ENCODE measurements around the gene TUBB4B.

Gene TUBB4B

GRCh38 chr9:137215196-137215986 lies 25.7 kb upstream of the TUBB4B start:
- Histone ChIP-seq H3K27me3 (ENCODE audit: control insufficient read depth, insufficient read depth, low read length) (no peaks in the 10 kb centered on the region), H3K9ac (ENCODE audit: low read depth, low read length) (no peak overlapping the region), H3K9me3 (ENCODE audit: control insufficient read depth, insufficient read depth, low read length) (no peaks in the 10 kb centered on the region), H3K4me1 (ENCODE audit: control insufficient read depth, insufficient read depth, low read length) (no peaks in the 10 kb centered on the region), H3K4me3 (ENCODE audit: low read depth, low read length) (no peak overlapping the region), H3K36me3 (ENCODE audit: control insufficient read depth, insufficient read depth, low read length) (peaks cover 35% of the 10 kb centered on the region)

- Histone ChIP-seq H3K4me3 (ENCODE audit: low read depth, low read length) (no peak overlapping the region), H3K4me1 (ENCODE audit: control insufficient read depth, insufficient read depth, low read length) (no peaks in the 10 kb centered on the region), H3K9me3 (ENCODE audit: control insufficient read depth, insufficient read depth, low read length) (no peaks in the 10 kb centered on the region), H3K36me3 (ENCODE audit: control insufficient read depth, insufficient read depth, low read length) (peaks cover 35% of the 10 kb centered on the region), H3K9ac (ENCODE audit: low read depth, low read length) (no peak overlapping the region), H3K27me3 (ENCODE audit: control insufficient read depth, insufficient read depth, low read length) (no peaks in the 10 kb centered on the region)
Measured at GRCh38 chr9:137216188-137216965, 24.7 kb upstream of the TUBB4B start.

GRCh38 chr9:137217276-137218211 lies 23.5 kb upstream of the TUBB4B start:
- Histone ChIP-seq H3K27me3 (ENCODE audit: control insufficient read depth, insufficient read depth, low read length) (no peaks in the 10 kb centered on the region), H3K4me3 (ENCODE audit: low read depth, low read length) (no peak overlapping the region), H3K36me3 (ENCODE audit: control insufficient read depth, insufficient read depth, low read length) (peaks cover 32% of the 10 kb centered on the region), H3K9ac (ENCODE audit: low read depth, low read length) (no peak overlapping the region), H3K4me1 (ENCODE audit: control insufficient read depth, insufficient read depth, low read length) (no peaks in the 10 kb centered on the region), H3K9me3 (ENCODE audit: control insufficient read depth, insufficient read depth, low read length) (no peaks in the 10 kb centered on the region)

- no peak overlapping the region for H3K4me3 ChIP-seq (ENCODE audit: low read depth, low read length)
- H3K36me3 ChIP-seq (ENCODE audit: control insufficient read depth, insufficient read depth, low read length), result peaks cover 28% of the 10 kb centered on the region
- H3K4me1 ChIP-seq (ENCODE audit: control insufficient read depth, insufficient read depth, low read length), result no peaks in the 10 kb centered on the region
- no peaks in the 10 kb centered on the region for H3K27me3 ChIP-seq (ENCODE audit: control insufficient read depth, insufficient read depth, low read length)
- no peaks in the 10 kb centered on the region for H3K9me3 ChIP-seq (ENCODE audit: control insufficient read depth, insufficient read depth, low read length)
- H3K9ac ChIP-seq (ENCODE audit: low read depth, low read length), result no peak overlapping the region
Measured at GRCh38 chr9:137218212-137218753, 22.8 kb upstream of the TUBB4B start.

GRCh38 chr9:137218754-137219271 lies 22.3 kb upstream of the TUBB4B start:
- Histone ChIP-seq H3K4me3 (ENCODE audit: low read depth, low read length) (no peak overlapping the region), H3K4me1 (ENCODE audit: control insufficient read depth, insufficient read depth, low read length) (no peaks in the 10 kb centered on the region), H3K9me3 (ENCODE audit: control insufficient read depth, insufficient read depth, low read length) (no peaks in the 10 kb centered on the region), H3K9ac (ENCODE audit: low read depth, low read length) (no peak overlapping the region), H3K36me3 (ENCODE audit: control insufficient read depth, insufficient read depth, low read length) (peaks cover 23% of the 10 kb centered on the region), H3K27me3 (ENCODE audit: control insufficient read depth, insufficient read depth, low read length) (no peaks in the 10 kb centered on the region)

- Histone ChIP-seq H3K27me3 (ENCODE audit: control insufficient read depth, insufficient read depth, low read length) (no peaks in the 10 kb centered on the region), H3K4me1 (ENCODE audit: control insufficient read depth, insufficient read depth, low read length) (no peaks in the 10 kb centered on the region), H3K4me3 (ENCODE audit: low read depth, low read length) (no peak overlapping the region), H3K9me3 (ENCODE audit: control insufficient read depth, insufficient read depth, low read length) (no peaks in the 10 kb centered on the region), H3K9ac (ENCODE audit: low read depth, low read length) (no peak overlapping the region), H3K36me3 (ENCODE audit: control insufficient read depth, insufficient read depth, low read length) (peaks cover 14% of the 10 kb centered on the region)
Measured at GRCh38 chr9:137219757-137220316, 21.2 kb upstream of the TUBB4B start.

GRCh38 chr9:137220317-137221094 lies 20.6 kb upstream of the TUBB4B start:
- no peaks in the 10 kb centered on the region for H3K27me3 ChIP-seq (ENCODE audit: control insufficient read depth, insufficient read depth, low read length)
- H3K9me3 ChIP-seq (ENCODE audit: control insufficient read depth, insufficient read depth, low read length), result no peaks in the 10 kb centered on the region
- H3K4me3 ChIP-seq (ENCODE audit: low read depth, low read length), result no peak overlapping the region
- no peaks in the 10 kb centered on the region for H3K4me1 ChIP-seq (ENCODE audit: control insufficient read depth, insufficient read depth, low read length)
- no peak overlapping the region for H3K9ac ChIP-seq (ENCODE audit: low read depth, low read length)
- peaks cover 10% of the 10 kb centered on the region for H3K36me3 ChIP-seq (ENCODE audit: control insufficient read depth, insufficient read depth, low read length)

GRCh38 chr9:137221095-137221505 lies 20.0 kb upstream of the TUBB4B start:
- Histone ChIP-seq H3K36me3 (ENCODE audit: control insufficient read depth, insufficient read depth, low read length) (peaks cover 8% of the 10 kb centered on the region), H3K4me3 (ENCODE audit: low read depth, low read length) (no peak overlapping the region), H3K4me1 (ENCODE audit: control insufficient read depth, insufficient read depth, low read length) (no peaks in the 10 kb centered on the region), H3K27me3 (ENCODE audit: control insufficient read depth, insufficient read depth, low read length) (no peaks in the 10 kb centered on the region), H3K9me3 (ENCODE audit: control insufficient read depth, insufficient read depth, low read length) (no peaks in the 10 kb centered on the region), H3K9ac (ENCODE audit: low read depth, low read length) (no peak overlapping the region)

- Histone ChIP-seq H3K4me1 (ENCODE audit: control insufficient read depth, insufficient read depth, low read length) (no peaks in the 10 kb centered on the region), H3K9ac (ENCODE audit: low read depth, low read length) (no peak overlapping the region), H3K4me3 (ENCODE audit: low read depth, low read length) (peak overlapping the region; percentile 43), H3K36me3 (ENCODE audit: control insufficient read depth, insufficient read depth, low read length) (peaks cover 3% of the 10 kb centered on the region), H3K27me3 (ENCODE audit: control insufficient read depth, insufficient read depth, low read length) (no peaks in the 10 kb centered on the region), H3K9me3 (ENCODE audit: control insufficient read depth, insufficient read depth, low read length) (no peaks in the 10 kb centered on the region)
Measured at GRCh38 chr9:137221506-137222111, 19.5 kb upstream of the TUBB4B start.

Measured in iPS-15b (cell line).